ENCODE data around the gene MOV10.
"Not testable (repeated sequence)": the region's sequence is repeated elsewhere in the genome, so short reads cannot be mapped to it uniquely, and the experiment has no call there.

Gene MOV10

DNA sequence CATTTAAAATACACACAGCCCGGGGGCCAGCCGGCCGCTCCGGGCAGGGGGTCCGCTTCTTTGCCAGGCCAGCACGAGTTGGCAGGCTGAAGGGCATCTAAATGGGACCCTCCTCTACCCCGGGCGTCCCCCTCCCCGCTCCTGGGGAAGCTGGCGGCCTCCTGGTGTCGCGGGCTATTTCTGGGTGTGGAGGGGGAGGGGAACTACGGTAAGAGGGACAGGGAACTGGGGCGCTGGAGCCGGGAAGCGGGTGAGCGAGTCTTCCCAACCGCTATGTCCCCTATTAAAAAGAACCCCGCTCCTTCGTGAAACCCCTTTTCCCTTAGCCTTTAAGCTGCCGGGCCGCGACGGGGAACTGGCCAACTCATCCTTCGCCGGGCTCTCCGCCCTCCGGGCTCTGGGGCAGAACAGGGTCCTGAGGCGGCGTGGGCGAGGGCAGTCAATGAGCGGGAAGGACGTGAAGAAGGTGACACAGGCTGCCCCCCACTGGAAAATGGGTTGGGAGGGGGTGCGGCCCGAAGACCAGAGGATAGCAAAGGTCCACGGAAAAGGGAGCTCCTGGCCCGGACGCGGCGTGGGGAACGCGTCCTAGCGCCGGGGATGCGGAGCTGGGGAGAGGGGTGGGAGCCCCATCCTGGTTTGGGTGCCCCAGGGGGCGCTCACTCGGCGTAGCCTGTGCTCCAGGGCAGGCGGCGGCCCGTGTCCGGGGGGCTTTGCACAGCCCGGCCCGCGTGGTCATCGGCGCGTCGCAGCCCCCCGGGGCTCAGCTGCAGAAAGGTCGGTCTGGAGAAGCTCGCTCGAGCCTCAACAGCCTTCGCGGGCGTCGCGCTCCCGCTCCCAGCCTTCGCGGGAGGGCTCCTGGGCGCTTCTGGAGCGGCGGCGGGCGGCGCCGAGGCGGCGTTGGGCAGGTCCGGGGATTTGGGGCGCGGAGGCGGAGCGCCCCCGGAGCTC lies 40.1 kb downstream of the MOV10 start:
- no peak for DNase-seq

GRCh38 chr1:112715264-112716053 lies 41.0 kb downstream of the MOV10 start, which contains the start of gene PPM1J:
Gene PPM1J (minus strand): TSS chr1:112715332. CDS start chr1:112715301, 31 bp downstream.
- peak; percentile 92 to 96 (median 94) for DNase-seq

DNA sequence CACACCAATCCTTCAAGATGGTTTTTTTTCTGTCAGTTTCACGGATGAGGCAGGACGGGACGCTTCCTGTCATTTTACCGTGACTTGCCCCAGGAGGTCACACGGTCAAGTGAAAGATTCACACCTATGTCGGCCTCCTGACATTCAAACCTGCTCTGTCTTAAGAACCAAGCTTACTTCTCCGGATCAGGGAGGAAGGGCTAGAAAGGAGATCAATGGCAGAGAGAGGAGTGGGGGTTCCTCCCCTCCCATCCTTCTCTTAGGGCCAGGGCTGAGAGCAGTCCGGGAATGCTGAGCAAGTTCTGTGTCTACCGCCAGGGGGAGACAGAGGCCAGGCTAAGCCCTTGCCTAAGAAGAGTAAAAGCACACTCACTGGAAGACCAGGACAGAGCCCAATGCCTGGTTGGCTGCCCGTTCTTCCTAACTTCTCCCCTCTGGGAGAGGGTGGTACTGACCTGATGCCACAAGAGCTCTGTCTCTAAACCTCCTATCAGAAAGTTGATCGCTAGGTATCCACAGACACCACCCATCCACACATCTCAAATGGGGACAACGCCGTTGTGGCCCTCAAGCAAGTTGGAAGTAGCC lies 41.8 kb downstream of the MOV10 start:
- DNase-seq = peak; percentile 47 to 65 (median 58)

GRCh38 chr1:112717263-112717873 lies 42.9 kb downstream of the MOV10 start:
- no peak for DNase-seq

- DNase-seq = peak; percentile 56 to 72 (median 62)
These were observed 44.4 kb downstream of the MOV10 start for GRCh38 chr1:112718691-112719418.

GRCh38 chr1:112719706-112720105 lies 45.2 kb downstream of the MOV10 start:
- DNase-seq = no peak

- DNase-seq = no peak
These were observed 46.3 kb downstream of the MOV10 start for GRCh38 chr1:112720800-112721199.

DNA sequence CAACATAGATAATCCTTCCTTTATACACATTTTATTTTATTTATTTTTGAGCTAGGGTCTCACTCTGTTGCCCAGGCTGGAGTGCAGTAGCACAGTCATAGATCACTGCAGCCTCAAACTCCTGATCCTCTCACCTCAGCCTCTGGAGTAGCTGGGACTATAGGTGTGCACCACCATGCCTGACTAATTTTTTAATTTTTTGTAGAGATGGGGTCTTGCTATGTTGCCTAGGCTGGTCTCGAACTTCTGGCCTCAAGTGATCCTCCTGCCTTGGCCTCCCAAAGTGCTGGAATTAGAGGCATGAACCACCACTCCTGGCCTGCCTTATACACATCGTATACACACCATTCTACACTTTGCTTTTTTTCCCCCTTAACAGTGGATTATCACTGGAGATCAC lies 46.8 kb downstream of the MOV10 start:
- not testable (repeated sequence) for DNase-seq

- no peak for DNase-seq
These were observed 47.6 kb downstream of the MOV10 start for GRCh38 chr1:112721966-112722524.

DNA sequence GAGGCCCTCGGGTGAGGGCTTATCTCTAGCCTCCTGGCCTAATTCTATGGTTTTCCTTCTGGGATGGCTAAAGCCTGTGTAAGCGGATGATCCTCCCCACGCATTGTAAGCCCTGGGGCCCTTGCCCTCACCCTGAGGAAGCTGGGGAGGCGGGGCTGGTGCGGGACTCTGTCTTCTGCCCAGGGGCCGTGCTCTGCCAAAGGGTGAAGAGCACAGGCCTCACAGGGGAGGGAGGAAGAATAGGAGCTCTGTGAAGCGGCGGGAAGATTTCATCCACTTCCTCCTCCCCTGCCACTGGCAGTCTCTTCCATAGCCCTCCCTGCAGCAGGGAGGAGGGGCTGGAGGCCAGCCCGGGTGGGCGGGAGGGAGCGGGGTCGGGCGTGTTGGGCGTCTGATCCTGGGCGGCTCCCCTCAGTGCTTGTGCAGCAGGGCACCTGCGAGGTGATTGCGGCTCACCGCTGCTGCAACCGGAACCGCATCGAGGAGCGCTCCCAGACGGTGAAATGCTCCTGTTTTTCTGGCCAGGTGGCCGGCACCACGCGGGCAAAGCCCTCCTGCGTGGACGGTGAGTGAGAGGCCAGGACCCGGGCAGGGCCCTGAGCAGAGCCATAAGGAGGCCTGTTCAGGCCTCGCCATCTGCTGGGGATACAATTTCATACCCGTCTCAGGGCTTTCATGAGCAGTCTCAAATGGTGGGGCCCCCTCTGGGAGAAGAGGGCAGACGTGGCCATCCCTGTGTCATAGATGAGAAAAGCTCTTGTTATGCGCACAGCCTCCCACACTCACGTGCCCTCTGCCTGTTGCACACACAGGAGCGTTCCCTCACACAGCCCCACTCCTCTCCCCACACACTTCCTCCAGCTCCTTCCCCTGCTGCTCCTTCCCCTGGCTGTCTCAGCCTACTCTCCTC lies 48.4 kb downstream of the MOV10 start:
- DNase-seq = no peak

DNA sequence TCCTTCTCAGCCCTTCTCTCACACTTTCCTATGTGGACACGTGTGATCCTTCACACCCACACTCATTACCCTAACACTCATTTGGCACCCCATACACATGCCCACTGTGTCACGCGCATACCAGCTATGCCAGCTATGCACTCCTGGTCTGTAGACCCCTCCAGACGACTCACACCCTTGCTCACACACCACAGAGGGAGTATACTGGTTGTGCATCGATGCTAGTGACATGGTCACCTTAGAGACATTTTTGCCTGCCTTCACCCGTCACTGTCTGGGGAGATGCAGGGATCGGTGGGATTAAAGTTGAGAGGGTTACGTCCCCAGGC lies 49.0 kb downstream of the MOV10 start:
- DNase-seq = no peak

DNA sequence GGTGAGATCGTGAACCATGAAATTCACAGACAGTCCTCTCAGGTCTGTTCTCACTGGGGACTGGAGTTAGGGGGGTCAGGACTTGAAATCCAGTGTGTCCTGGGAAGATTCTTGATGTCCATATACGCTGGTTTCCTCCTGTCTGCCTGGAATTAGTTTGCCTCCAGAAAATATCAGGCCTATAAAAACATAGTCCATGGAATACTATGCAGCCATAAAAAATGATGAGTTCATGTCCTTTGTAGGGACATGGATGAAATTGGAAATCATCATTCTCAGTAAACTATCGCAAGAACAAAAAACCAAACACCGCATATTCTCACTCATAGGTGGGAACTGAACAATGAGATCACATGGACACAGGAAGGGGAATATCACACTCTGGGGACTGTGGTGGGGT lies 49.8 kb downstream of the MOV10 start:
- not testable (repeated sequence) for DNase-seq

DNA sequence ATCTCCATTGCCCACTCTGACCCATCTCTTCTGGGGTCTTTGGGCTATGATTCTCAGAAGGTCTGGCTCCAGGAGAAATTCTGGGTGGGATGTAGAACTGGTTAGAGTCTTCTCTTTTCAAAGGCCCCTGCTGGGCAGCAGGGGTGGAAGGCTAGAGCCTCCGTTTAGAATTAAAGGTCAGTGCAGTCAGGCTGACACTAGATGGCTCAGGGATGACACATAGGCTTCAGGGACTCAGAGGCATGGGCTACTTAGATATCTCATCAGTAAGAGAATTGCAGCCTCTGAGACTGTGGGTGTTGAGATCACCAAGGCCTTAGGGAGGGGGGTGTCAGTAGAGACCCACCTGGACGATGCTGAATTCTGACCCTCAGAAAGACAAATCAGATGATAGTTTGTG lies 53.3 kb downstream of the MOV10 start:
- DNase-seq = no peak

DNA sequence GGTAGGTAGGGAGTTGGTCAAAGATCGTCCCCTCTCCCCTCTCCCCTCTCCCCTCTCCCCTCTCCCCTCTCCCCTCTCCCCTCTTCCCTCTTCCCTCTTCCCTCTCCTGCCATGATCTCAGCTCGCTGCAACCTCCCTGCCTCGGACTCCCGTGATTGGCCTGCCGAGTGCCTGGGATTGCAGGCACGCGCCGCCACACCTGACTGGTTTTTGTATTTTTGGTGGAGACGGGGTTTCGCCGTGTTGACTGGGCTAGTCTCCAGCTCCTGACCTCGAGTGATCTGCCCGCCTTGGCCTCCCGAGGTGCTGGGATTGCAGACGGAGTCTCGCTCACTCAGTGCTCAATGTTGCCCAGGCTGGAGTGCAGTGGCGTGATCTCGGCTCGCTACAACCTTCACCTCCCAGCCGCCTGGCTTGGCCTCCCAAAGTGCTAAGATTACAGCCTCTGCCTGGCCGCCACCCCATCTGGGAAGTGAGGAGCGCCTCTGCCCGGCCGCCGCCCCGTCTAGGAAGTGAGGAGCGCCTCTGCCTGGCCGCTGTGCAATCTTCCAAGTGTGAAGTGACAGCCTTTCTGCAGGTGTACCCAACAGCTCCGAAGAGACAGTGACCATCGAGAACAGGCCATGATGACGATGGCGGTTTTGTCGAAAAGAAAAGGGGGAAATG lies 54.0 kb downstream of the MOV10 start:
- DNase-seq = not testable (repeated sequence)

DNA sequence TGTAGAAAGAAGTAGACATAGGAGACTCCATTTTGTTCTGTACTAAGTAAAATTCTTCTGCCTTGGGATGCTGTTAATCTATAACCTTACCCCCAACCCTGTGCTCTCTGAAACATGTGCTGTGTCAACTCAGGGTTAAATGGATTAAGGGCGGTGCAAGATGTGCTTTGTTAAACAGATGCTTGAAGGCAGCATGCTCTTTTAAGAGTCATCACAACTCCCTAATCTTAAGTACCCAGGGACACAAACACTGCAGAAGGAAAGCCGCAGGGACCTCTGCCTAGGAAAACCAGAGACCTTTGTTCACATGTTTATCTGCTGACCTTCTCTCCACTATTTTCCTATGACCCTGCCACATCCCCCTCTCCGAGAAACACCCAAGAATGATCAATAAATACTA lies 54.6 kb downstream of the MOV10 start:
- DNase-seq = not testable (repeated sequence)

DNA sequence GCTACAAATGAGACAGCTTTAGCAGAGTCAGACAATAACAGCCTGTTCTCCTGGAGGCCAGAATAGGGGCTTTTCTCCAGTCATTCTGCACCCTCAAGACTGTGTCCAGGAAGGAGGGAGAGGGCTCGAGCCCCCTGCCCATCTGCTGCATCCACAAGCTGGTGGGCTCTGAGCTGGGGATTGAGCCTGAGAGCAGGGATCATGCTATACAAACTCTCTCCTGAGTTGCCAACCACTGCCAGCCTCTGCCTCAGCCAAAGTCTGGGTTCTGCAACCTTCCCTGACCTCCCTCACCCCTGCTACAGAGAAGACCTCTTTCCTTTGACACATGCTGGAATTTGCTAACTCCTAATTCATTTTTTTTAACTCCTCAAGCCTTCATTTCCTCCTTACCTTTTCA lies 55.5 kb downstream of the MOV10 start:
- no peak for DNase-seq

DNA sequence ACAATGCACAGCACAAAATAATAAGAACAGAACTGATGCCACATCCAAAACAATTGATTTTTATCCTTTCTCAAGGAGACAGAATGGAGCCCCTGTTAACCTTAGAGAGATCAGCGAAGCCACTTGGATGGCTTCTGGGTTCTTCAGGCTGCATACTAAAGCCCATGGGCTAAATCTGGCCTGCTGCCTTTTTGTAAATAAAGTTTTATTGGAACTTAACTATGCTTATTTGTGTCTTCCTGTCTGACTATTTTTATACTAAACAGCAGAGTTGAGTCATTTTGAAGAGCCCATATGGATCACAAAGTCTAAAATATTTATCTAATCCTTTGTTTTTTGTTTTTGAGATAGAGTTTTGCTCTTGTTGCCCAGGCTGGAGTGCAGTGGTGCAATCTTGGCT lies 57.0 kb downstream of the MOV10 start:
- no peak for DNase-seq

- DNase-seq = no peak
These were observed 61.3 kb downstream of the MOV10 start for GRCh38 chr1:112735752-112736151.

GRCh38 chr1:112737573-112737972 lies 63.1 kb downstream of the MOV10 start:
- DNase-seq = no peak
